ENCODE results near the gene POPDC3. TPM values are rescaled to one million over a fixed set of nuclear protein-coding genes. Genes with fewer than 3 reads are reported as not detected.

Gene POPDC3
- total and polyA plus RNA-seq, 10 of the 15 experiments (the other 5 are each of a cell fraction or from before 2014, with no cell fraction given) = 1.6 TPM; not detected in 9

GRCh38 chr6:105191351-105191750, 11.5 kb upstream of the POPDC3 start:
- Histone ChIP-seq H3K27me3 (replicated peaks in 1 of 2; ENCODE audit: control insufficient read depth in 2 of 2, insufficient read depth in 2 of 2, low read length in 1 of 2) (no peaks in the 10 kb centered on the region; a peak in 1 of 4 replicates), H3K27ac (ENCODE audit: control insufficient read depth, insufficient read depth) (no peak overlapping the region), H3K4me2 (ENCODE audit: control insufficient read depth, insufficient read depth) (no peak overlapping the region), H3K4me3 (no peak overlapping the region), H3K36me3 (ENCODE audit: control insufficient read depth in 2 of 2, insufficient read depth in 2 of 2, low read length in 1 of 2) (no peaks in the 10 kb centered on the region), H3K79me2 (ENCODE audit: control insufficient read depth, insufficient read depth, low read length) (no peaks in the 10 kb centered on the region), H3K4me1 (ENCODE audit: control insufficient read depth, insufficient read depth, low read length) (no peaks in the 10 kb centered on the region), H3K9ac (ENCODE audit: control insufficient read depth, insufficient read depth, low read length) (no peak overlapping the region), H2AFZ (ENCODE audit: control insufficient read depth, low read depth, low read length) (no peak overlapping the region), H4K20me1 (ENCODE audit: control insufficient read depth, insufficient read depth) (no peaks in the 10 kb centered on the region), H3K9me3 (replicated peaks; ENCODE audit: control insufficient read depth, insufficient read depth, low read length) (no peaks in the 10 kb centered on the region)
- ChIA-PET CTCF (interaction anchor here (1.3 kb wide), 1 partner anchor 10 kb away, joined by 3 read pairs; no protein-coding TSS in a partner anchor), SMC1A (ENCODE audit: uncharacterized antibody, unreplicated experiment) (no interaction called here), RAD21 (ENCODE audit: unreplicated experiment) (no interaction called here), POLR2A (no interaction called here)
- no peak for FAIRE-seq
- WGBS (ENCODE audit: insufficient coverage, insufficient replicate concordance, low lambda C conversion rate, missing lambda C conversion rate) = 33% methylated on average over 1 of the region's 1 CpG
- in situ Hi-C loops (cut with MboI) = no loop called here
- ATAC-seq = no peak
- no peak for TF ChIP-seq CBX5 (IDR thresholded peaks at IDR 0.05; ENCODE audit: low read depth)
- TF ChIP-seq SMC3 (IDR thresholded peaks at IDR 0.05; ENCODE audit: borderline replicate concordance, low read length) = no peak
- TF ChIP-seq TARDBP (IDR thresholded peaks at IDR 0.05; ENCODE audit: borderline replicate concordance) = no peak
- no peak for TF ChIP-seq BCLAF1 (IDR thresholded peaks at IDR 0.05)
- TF ChIP-seq ETV6 (conservative IDR thresholded peaks at IDR 0.05 in 1 of 2, IDR thresholded peaks at IDR 0.05 in 1 of 2; ENCODE audit: borderline replicate concordance in 1 of 2, low read depth in 1 of 2) = no peak
- no peak for TF ChIP-seq IRF3 (IDR thresholded peaks at IDR 0.05)
- TF ChIP-seq ZNF274 (IDR thresholded peaks at IDR 0.05; ENCODE audit: insufficient read depth, insufficient read length) = no peak
- no peak for TF ChIP-seq JUNB (IDR thresholded peaks at IDR 0.05)
- TF ChIP-seq STAT1 (conservative IDR thresholded peaks at IDR 0.05) = no peak
- no peak for TF ChIP-seq NFYA (IDR thresholded peaks at IDR 0.05; ENCODE audit: borderline replicate concordance, low read depth, low read length)
- no peak for TF ChIP-seq TCF7 (IDR thresholded peaks at IDR 0.05; ENCODE audit: borderline replicate concordance)
- TF ChIP-seq IKZF1 (conservative IDR thresholded peaks at IDR 0.05) = no peak
- TF ChIP-seq CBFB (IDR thresholded peaks at IDR 0.05; ENCODE audit: low read depth) = no peak
- TF ChIP-seq FOXK2 (IDR thresholded peaks at IDR 0.05) = no peak
- TF ChIP-seq NR2C1 (IDR thresholded peaks at IDR 0.05) = no peak
- TF ChIP-seq MLLT1 (IDR thresholded peaks at IDR 0.05) = no peak
- no peak for TF ChIP-seq ESRRA (IDR thresholded peaks at IDR 0.05; ENCODE audit: low read length)
- no peak for TF ChIP-seq TAF1 (IDR thresholded peaks at IDR 0.05; ENCODE audit: borderline replicate concordance, low read depth, low read length)
- DNase-seq (ENCODE audit: low read depth, low spot score) = no peak
- intact Hi-C loops (cut with micrococcal nuclease; ENCODE audit: unreplicated experiment) = no loop called here
- no TSS peak for BruUV-seq (replicated peaks)

Measured in GM12878 (cell line).